PFSK-1 (cell line): Measurements from ENCODE around the gene INPP4A.

ENCODE experiments used
- POLR2AphosphoS5 ChIP-seq: IDR thresholded peaks from 2 replicates; pipeline ENCODE4 v1.6.1; 2012; ENCODE audit warnings: low read depth, mild to moderate bottlenecking, control low read depth, low read length, moderate library complexity
- TAF1 ChIP-seq: IDR thresholded peaks from 2 replicates; pipeline ENCODE4 v1.6.1; 2012; ENCODE audit warnings: low read length, control low read depth, borderline replicate concordance; ENCODE audit not compliant: insufficient read depth
- TF ChIP-seq, protein P1 (sequence below), 2 experiments: IDR thresholded peaks; 2 replicates each; pipeline versions ENCODE4 v1.6.1 to v1.8.0; 2011 to 2012; ENCODE audit warnings: low read depth in 2 of 2, low read length in 2 of 2, control low read depth in 1 of 2, inconsistent platforms in 1 of 2, mild to moderate bottlenecking in 1 of 2, moderate library complexity in 1 of 2; ENCODE audit not compliant: insufficient read depth in 1 of 2

DNA sequence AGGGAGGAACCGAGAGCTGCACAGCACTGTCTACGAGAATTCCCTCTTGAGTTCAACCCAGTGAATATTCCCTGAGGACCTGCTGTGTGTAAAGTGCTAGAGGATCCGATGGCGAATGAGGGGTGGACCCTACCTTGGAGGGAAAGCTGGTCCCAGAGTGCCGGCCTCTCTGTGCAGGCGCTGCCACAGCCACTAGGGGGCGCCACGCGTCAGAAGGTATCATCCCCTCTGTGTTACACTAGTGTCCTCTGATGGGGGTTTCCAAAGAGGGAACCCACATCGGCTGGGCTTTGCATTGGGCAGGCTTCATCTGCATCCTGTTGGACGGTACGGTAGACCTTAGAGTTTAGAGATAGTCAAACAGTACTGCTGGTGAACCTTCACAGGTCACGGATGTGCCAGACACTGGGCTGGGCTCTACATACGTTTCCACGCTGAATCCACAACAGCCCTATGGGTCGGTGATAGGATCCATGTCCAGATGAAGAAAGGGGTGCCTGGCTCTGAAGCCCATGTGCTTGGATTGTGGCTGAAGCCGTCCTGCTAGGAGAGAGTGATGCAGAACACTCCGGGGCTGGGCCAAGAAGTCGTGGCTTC lies 124.6 kb downstream of the INPP4A start:
- TF ChIP-seq TAF1: no peak
- TF ChIP-seq POLR2AphosphoS5: no peak
- TF ChIP-seq, protein P1, sequence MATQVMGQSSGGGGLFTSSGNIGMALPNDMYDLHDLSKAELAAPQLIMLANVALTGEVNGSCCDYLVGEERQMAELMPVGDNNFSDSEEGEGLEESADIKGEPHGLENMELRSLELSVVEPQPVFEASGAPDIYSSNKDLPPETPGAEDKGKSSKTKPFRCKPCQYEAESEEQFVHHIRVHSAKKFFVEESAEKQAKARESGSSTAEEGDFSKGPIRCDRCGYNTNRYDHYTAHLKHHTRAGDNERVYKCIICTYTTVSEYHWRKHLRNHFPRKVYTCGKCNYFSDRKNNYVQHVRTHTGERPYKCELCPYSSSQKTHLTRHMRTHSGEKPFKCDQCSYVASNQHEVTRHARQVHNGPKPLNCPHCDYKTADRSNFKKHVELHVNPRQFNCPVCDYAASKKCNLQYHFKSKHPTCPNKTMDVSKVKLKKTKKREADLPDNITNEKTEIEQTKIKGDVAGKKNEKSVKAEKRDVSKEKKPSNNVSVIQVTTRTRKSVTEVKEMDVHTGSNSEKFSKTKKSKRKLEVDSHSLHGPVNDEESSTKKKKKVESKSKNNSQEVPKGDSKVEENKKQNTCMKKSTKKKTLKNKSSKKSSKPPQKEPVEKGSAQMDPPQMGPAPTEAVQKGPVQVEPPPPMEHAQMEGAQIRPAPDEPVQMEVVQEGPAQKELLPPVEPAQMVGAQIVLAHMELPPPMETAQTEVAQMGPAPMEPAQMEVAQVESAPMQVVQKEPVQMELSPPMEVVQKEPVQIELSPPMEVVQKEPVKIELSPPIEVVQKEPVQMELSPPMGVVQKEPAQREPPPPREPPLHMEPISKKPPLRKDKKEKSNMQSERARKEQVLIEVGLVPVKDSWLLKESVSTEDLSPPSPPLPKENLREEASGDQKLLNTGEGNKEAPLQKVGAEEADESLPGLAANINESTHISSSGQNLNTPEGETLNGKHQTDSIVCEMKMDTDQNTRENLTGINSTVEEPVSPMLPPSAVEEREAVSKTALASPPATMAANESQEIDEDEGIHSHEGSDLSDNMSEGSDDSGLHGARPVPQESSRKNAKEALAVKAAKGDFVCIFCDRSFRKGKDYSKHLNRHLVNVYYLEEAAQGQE (IDR thresholded peaks at IDR 0.05; ENCODE audit: insufficient read depth in 1 of 2, low read depth in 2 of 2, low read length in 2 of 2): no peak
